HG03280 (cell line): ENCODE measurements around the gene TEX2.
"Not testable (repeated sequence)": the region's sequence is repeated elsewhere in the genome, so short reads cannot be mapped to it uniquely, and the experiment has no call there.

Experiments used
- ATAC-seq: cut with Tn5 transposase; IDR thresholded peaks from one replicate; pipeline ENCODE4 v1.9.1; 2021; ENCODE audit warnings: mild to moderate bottlenecking, moderate library complexity; ENCODE audit not compliant: unreplicated experiment

The TEX2 gene

DNA sequence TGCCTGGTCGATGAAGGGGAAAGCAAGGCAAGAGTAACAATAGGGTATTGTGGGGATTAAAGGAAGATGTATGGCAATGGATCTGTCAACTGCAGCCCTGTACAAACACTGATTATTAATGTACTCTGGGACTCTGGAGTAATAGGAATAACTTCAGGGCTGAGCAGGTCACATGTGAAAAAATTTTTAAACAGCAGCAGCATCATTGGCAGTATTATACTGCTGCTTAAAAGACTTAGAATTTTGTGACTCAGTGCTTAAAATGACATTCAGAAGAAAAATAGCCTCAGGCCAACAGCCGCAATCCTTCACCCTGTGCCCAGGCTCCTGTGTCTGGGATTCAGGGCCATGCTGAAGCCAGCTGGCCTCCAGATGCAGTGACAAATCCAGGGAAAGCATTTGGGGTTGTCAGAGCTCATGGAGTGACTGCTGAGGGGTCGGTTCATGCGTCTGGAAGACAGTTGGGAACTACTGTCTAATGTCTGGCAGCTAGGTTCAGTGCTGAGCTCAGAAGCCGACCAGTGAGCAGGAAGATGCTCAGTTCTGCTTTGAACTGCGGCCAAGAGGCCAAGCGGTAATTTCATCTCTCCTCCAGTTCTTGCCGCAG is 22.2 kb downstream of the TEX2 start:
- ATAC-seq, result no peak

DNA sequence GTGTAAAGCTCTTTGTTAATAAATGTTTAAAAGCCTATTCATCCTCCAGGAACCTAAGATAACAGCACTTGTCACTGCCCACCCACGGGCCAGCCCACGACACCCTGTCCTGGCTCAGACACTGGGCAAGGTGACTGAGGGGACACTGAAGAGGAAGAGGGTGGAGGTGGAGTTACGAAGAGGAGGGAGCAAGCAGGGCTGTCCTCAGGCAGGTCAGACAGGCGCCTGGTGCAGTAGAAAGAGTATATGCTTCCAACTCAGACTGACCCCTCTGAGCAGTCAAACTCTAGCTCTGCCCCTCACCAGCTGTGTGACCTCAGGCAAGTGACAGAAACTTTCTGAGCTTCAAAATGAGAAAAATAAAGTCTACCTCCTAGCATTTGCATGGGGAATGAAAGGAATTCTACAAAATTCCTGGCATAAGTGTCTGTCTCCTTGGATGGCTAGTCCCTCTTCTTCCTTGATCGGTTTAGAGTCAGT is 22.8 kb downstream of the TEX2 start:
- no peak for ATAC-seq

DNA sequence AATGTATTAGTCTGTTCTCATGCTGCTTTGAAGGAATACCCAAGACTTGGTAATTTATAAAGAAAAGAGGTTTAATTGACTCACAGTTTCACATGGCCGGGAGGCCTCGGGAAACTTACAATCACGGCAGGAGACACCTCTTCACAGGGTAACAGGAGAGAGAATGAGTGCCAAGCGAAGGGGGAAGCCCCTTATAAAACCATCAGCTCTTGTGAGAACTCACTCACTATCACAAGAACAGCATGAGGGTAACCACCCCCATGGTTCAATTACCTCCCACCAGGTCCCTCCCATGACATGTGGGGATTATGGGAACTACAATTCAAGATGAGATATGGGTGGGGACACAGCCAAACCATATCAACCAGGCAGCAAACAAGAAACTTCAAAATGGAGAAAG is 24.6 kb downstream of the TEX2 start:
- ATAC-seq, result not testable (repeated sequence)

DNA sequence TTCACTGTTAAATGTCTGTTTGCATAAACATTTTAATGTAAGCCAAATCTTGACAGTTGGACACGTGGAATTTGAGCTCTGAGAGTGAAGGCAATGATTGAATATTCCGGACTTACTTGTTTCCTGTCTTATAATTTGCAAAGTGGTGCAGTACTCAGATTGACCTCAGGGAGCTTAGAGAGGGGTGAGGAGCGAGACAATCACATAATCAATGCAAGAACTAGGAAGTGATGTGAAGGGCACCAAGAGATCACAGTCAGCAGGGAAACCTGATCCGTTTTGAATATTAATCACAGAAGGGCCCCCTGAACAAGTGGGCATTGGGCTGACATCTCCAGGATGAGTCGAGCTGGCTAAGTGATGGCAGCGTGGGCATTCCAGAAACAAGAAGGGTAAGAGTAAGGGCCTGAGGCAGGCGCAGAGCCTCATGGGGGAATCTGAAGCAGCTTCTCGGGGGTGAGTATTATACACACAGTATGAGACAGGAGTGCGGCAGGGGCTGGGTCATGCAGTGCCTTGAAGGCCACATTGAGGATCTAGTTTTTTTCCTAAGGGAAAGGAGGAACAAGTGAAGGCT is 26.1 kb downstream of the TEX2 start:
- no peak for ATAC-seq

DNA sequence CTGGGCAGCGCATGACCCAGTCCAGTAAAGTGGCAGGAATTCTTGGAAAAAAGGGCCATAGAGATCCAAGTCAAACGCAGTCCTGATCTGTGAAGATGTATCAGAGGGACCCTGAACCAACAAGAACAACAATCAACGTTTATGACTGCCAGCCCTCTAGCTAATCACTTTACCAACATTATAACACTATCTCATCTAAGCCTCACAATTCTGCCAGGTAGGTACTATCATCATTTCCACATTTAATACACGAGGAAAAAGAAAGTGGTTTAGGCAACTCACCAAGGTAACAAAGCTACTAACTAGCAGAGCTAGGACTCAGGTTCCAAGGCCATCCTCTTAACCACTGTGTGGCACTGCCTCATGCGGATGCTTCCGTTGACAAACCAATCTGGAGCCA is 28.1 kb downstream of the TEX2 start:
- no peak for ATAC-seq

DNA sequence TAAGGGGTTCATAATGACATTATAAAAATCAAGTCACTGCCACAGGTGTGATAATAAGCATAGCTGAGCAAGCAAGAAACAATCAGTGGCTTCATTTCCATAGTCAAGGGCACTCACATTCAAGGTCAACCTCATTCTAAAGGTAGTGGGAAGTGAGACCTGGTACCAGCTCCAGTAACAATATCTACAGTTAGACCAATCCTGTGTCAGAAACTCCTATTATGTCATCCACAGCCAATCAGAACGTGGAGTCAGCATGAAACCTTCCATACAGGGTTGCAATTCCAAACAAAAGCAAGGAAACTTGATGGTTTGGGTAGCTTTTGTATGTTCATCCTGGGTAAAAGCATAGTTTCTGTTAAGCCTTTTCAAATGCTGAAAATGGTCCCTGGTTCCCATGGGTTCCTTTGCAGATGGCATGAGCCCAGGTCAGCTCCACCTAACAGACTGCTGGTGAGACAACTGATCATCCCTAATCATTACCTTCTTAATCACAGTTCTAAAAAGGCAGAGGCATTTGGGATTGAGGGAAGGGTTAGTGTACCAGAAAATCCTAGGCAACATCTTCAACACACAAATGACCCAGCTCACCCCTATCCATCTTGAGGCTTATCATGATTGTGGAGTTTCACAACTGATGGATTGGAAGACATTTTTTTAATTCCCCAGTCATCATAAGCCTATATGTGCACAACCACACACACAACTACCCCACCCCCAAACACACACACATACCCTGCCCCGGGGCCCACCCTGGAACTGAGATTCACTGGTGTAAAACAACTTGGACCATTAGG is 30.4 kb downstream of the TEX2 start:
- no peak for ATAC-seq

DNA sequence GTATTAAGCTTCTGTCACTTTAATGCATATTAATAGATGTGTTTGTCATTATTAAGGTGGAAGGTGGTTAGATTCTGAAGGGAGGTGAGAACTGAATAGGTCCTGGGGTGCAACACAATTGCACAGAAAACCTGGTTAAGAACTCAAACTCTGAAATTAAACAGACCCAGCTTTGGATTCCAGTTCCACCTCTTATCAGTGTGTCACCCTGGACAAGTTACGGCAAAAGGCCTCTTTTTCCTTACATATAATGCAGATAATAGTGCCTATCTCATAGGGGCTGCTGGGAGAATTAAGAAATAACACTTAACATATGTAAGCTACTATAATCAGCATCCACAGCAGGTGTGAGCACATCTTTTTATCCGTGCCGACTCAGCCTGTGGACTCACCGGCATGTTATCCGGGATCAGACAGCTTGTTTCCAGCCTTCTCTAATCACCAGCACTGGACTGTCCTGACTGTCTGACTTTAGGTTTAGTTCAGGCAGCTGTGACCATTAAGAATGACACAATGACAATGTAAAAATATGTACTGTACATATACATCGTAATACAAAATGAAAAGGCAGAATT is 31.4 kb downstream of the TEX2 start:
- ATAC-seq, result no peak

DNA sequence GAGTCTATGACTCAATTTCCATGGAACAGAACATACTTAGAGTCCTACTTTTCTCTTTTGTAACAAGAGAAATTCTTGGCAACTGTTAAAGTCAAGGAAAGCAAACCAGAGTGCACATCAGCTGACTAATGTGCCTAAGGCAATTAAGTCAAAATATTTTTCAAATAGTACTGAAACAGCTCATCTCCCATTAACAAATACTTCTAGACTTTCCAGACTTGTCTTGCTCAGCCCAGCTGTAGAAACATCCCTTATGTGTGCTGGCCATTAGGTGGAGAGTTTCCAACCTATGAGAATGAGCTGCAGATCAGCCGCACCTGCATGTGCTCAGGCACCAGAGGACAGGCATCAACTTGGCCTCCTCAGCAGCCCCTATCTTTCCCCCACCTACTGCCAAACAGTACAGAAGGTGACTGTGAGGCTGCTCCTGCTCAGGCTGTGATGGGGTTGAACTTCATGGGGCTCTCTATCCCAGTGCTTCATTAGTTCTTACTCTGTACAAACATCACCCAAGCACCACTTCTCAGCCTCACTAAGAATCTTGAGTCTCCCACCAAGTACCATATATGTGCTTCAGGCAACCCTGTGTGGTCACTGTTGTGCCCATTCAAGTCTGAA is 32.2 kb downstream of the TEX2 start:
- ATAC-seq, result no peak

DNA sequence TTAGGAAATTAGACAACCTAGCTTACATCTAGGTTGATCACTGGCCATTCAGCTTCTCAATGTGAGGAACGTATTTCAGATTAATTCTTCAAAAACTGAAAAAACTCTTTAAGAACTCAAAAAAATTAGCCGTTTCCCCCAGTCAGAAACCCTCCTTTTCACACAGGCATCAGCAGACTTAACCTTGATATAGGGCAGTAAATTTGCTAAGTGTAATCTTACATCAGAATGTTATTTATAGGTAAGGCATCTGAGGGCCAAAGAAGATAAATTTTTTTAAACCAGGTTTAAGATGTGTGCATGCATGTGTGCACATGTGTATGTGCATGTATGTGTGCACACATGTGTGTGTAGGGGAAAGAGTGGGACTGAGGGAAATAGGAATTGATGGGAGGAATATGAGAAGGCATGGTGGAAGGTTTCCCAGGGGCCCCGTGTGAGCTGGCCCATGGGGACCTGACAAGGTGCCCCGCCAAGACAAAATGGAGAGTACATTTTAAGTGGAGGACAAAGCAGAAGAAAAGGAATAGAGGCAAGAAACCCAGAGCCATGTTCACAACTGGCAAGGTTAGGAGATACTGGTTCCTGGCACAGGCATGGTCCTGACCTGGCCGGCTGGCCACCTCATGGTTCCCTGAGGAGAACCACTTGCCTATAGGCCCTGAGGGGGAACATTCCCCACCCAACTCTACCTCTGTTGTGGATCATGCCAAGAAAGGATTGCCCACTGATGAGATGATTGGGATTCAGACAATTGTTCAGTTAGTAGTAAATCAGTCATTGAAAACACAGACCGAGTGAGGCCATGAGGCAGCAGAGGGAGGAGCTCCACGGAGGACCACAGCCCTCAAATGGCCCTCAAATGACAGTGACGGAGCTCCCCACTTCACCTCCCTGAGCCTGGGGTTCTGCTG is 33.0 kb downstream of the TEX2 start:
- no peak for ATAC-seq

DNA sequence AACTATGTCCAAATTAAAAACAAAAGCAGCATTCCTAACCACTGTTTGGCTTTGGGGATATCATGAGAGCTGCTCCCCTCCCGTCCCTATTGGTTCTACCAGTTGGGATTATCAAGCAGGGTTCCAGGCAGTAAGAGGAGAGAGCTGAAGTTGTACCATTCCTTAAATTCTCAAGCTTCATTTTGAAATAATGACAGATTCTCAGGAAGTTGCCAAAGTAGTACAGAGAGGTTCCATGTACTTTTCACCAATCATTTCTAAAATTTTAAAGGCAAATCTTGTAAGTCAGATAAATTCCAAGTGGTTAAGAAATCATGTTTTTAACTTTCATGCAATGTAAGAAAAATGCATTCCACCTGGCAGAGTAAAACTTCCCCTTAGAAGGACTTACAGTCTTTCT is 36.9 kb downstream of the TEX2 start:
- no peak for ATAC-seq

DNA sequence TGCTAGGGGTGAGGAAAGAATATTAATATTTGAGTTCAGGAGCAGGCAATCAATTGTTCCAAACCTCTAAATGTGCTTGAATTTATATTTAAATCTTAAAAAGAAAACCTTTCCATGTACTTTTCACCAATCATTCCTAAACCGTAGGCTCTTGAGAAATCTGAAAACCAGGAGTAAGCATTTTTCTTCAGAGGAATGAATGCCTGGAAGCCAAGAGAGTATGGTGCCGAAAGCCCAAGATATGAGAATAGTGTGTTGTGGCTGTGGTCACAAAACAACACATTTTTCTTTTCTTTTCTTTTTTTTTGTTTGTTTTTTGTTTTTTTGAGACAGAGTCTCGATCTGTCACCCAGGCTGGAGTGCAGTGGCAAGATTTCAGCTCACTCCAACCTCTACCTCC is 37.6 kb downstream of the TEX2 start:
- ATAC-seq, result no peak

DNA sequence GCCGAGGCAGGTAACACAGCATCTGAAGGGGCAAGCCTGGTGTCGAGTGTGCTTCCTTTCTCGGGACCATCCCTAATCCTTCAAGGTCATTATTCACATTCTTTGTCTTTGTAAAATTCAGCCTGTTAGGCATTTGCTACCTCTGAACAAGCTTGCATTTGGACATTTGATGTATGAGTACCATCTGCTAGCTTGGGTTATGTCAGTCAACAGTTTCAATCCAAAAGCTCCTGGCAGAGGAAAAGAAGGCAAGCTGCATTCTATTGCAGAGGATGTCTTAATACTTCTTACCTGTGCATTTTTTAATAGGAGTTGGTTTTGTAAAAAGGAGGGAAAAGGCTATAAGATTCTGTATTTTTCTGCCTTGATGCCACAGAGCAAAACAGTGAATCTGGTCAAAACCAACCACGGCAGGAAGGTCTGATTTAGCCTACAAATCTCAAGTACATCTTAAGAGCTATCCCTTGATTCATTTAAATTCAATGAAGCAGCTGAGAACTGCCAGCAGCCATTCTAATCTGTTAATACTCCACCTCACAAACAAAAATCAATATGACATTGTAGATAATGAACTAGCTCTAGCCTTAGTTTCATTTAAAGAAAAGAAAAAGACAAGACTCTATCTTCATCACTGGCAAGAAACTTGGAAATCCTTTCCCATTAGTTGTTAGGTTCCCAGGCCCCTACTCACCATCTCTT is 39.0 kb downstream of the TEX2 start:
- ATAC-seq, result no peak

DNA sequence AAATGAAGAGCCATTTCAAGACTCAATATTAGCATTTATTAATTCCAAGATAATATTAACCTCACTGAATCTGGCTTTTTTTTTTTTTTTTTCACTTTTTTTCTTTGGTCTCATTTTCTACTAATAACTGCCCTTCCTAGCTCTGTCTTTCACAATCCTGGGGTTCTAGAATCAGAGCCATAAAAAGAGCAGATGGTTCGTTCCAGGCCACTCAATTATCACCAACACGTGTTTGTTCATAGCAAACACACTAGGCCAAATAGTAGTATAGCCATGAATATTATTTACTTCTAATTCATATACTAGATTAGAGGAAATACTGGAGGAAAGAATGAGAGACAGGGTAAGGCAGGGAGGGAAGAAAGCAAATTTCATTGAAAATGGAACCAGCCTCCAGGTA is 39.8 kb downstream of the TEX2 start:
- no peak for ATAC-seq

DNA sequence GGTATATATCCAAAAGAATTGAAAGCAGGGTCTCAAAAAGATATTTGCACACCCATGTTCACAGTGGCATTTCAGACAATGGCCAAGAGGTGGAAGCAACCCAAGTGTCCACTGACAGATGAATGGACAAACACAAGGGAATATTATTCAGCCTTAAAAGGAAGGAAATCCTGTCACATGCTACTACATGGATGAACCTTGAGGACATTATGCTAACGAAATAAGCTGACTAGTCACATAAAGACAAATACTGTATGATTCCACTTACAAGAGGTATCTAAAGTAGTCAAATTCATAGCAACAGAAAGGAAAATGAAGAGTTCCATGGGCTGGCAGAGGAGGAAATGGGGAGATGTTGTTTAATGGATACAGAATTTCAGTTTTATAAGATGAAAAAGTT is 41.4 kb downstream of the TEX2 start:
- no peak for ATAC-seq

DNA sequence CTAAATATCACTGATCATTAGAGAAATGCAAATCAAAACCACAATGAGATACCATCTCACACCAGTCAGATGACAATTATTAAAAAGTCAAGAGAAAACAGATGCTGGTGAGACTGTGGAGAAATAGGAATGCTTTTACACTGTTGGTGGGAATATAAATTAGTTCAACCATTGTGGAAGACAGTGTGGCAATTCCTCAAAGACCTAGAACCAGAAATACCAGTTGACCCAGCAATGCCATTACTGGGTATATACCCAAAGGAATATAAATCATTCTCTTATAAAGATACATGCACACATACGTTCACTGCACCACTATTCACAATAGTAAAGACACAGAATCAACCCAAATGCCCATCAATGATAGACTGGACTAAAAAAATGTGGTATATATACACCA is 42.5 kb downstream of the TEX2 start:
- not testable (repeated sequence) for ATAC-seq

DNA sequence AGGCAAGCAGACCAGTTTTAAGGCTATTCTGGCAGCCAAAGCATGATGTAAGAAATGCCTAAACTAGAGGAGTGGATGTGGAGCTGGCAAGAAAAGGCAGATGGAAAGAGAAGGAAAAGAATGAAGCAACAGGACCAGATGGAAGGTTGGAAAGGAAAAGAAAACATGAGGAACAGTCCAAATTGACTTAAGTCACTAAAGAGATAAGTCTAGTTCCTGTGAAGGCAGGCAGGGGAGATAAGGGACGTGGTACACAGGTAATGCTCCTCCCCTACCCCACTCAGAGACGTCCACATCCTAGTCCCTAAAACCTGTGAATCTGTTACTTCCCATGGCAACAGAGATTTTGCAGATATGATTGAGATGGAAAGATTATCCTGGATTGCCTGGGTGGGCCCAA is 43.5 kb downstream of the TEX2 start:
- no peak for ATAC-seq

DNA sequence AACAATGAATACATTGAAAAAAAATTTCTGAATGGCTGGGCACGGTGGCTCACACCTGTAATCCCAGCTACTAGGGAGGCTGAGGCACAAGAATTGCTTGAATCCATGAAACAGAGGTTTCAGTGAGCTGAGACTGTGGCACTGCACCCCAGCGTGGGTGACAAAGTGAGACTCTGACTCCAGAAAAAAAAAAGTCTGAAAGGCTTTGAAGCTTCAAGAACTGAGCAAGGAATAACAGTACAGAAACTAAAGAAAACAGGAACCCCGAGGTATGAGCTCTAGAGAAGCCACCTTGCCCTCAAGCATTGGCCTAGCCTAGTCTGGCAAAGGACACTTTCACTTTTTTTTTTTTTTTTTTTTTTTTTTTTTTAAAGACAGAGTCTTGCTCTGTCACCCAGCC is 45.0 kb downstream of the TEX2 start:
- ATAC-seq, result peak; percentile 51

DNA sequence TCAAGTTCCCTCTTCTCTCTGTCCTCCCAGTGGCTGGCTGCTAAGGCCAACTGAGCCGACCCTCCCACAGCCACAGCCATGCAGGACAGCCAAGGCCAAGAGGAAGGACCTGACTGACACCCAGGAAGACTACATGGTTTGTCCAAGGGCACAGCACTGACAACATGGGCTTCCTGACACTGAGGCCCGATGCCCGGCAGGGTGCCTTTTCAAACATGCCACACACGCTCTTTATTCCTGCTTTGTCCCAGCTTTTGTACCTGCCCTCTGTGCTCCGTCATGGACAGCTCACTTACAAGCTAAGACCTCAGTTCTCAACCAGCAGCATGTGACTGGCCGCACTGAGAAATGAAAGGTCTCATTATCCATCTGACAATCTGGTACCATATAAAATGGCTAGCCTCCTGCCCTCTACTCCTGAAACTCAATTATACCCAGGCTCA is 45.8 kb downstream of the TEX2 start:
- ATAC-seq, result no peak

DNA sequence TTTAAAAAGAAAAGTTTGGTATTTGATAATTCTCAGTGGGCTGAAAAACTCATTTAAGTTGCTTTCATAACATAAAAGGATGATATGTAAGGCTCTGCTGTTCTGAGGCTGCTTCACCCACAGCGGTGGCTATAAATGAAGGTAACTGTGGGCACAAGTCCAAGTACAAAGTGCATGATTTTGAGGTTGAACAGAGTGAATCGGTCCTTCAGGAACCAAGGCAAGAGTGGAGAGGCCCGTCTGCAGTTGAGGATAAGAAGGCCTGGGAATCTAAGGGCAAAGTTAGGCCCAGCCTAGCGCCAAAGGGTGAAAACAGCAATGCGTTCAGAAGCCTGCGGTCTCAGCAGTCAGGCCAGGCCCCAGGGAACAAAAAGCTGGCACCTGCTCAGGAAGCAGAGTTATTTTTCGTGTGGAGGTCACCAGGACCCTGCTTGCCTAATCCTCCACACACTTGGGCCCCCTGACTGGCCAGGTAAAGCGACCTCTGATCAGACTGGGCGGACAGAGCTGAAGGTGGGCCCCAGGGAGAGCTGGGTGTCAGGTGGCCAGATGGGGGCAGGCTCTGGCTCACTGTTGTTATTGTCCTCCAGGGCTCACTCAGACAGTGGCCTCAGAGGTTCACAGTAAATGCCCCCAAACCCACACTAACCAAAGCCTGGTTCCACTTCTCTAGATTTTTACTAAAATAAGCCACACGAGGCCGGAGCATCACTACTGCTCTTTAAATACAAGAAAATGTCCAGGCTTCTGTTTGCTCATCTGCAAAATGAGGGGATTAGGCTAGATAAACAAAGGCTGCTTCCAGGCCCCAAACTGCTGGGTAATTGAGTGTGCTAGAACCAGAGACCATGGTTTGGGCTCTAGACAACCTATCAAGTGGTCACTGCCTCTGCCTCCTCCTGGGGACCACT is 46.5 kb downstream of the TEX2 start:
- ATAC-seq, result no peak
